Mesenchymal stem cell (in vitro differentiated cells and primary cell): ENCODE measurements around the gene NOP14.
"Not testable (repeated sequence)": the region's sequence is repeated elsewhere in the genome, so short reads cannot be mapped to it uniquely, and the experiment has no call there.

ENCODE experiments used
- DNase-seq: peaks from one replicate; pipeline ENCODE4 v3.0.0-alpha.2; 2013
- H2AFZ ChIP-seq: one replicate; pipeline ENCODE4 v1.6.1; 2013; ENCODE audit warnings: low read depth, mild to moderate bottlenecking, control low read depth, inconsistent platforms, low read length, moderate library complexity
- H2AK5ac ChIP-seq: 2 replicates; pipeline ENCODE4 v1.6.1; 2013; ENCODE audit warnings: low read length, moderate library complexity, mild to moderate bottlenecking, inconsistent platforms; ENCODE audit not compliant: severe bottlenecking
- H2BK120ac ChIP-seq: one replicate; pipeline ENCODE4 v1.6.1; 2013; ENCODE audit warnings: low read depth, mild to moderate bottlenecking, inconsistent platforms, low read length, moderate library complexity
- H2BK12ac ChIP-seq, 2 experiments: one replicate each; pipeline ENCODE4 v1.6.1; 2013; ENCODE audit warnings: inconsistent platforms in 2 of 2, low read length in 2 of 2, mild to moderate bottlenecking in 2 of 2, moderate library complexity in 2 of 2, control low read depth in 1 of 2
- H2BK15ac ChIP-seq: one replicate; pipeline ENCODE4 v1.6.1; 2013; ENCODE audit warnings: mild to moderate bottlenecking, low read depth, inconsistent platforms; ENCODE audit not compliant: poor library complexity, severe bottlenecking
- H2BK5ac ChIP-seq: 2 replicates; pipeline ENCODE4 v1.6.1; 2013; ENCODE audit warnings: low read depth, mild to moderate bottlenecking, low read length, control low read depth, inconsistent platforms; ENCODE audit not compliant: poor library complexity, severe bottlenecking
- H3K14ac ChIP-seq, 2 experiments: one replicate each; pipeline ENCODE4 v1.6.1; 2013; ENCODE audit warnings: inconsistent platforms in 2 of 2, low read length in 2 of 2, control low read depth in 1 of 2, mild to moderate bottlenecking in 1 of 2, moderate library complexity in 1 of 2
- H3K18ac ChIP-seq, 2 experiments: one replicate each; pipeline ENCODE4 v1.6.1; 2013; ENCODE audit warnings: inconsistent platforms in 2 of 2, low read length in 2 of 2, control low read depth in 1 of 2, low read depth in 1 of 2, mild to moderate bottlenecking in 1 of 2
- H3K23ac ChIP-seq, 2 experiments: one replicate each; pipeline ENCODE4 v1.6.1; 2013; ENCODE audit warnings: inconsistent platforms in 2 of 2, low read length in 2 of 2, mild to moderate bottlenecking in 2 of 2, moderate library complexity in 2 of 2, control low read depth in 1 of 2
- H3K27ac ChIP-seq: 2 replicates; pipeline ENCODE4 v1.5.1; 2013; ENCODE audit warnings: mild to moderate bottlenecking, moderate library complexity, low read length, control low read depth, inconsistent platforms; ENCODE audit not compliant: poor library complexity, severe bottlenecking
- H3K27me3 ChIP-seq, 2 experiments: 2 replicates each; pipeline versions ENCODE4 v1.6.1 to v1.7.0; 2013; ENCODE audit warnings: low read length in 2 of 2, mild to moderate bottlenecking in 2 of 2, moderate library complexity in 2 of 2, control low read depth in 1 of 2, inconsistent platforms in 1 of 2; ENCODE audit not compliant: control insufficient read depth in 1 of 2, insufficient read depth in 1 of 2
- H3K36me3 ChIP-seq, 2 experiments: 2 replicates each; pipeline versions ENCODE4 v1.6.1 to v1.7.0; 2013; ENCODE audit warnings: low read length in 2 of 2, control low read depth in 1 of 2, inconsistent platforms in 1 of 2, low read depth in 1 of 2, mild to moderate bottlenecking in 1 of 2; ENCODE audit not compliant: insufficient read depth in 2 of 2, control insufficient read depth in 1 of 2
- H3K4ac ChIP-seq, 2 experiments: one replicate each; pipeline ENCODE4 v1.6.1; 2013; ENCODE audit warnings: inconsistent platforms in 2 of 2, low read length in 2 of 2, mild to moderate bottlenecking in 2 of 2, moderate library complexity in 2 of 2, control low read depth in 1 of 2, low read depth in 1 of 2
- H3K4me1 ChIP-seq: 2 replicates; pipeline ENCODE4 v1.6.1; 2013; ENCODE audit warnings: low read depth, low read length, control low read depth; ENCODE audit not compliant: control insufficient read depth, insufficient read depth
- H3K4me2 ChIP-seq: 2 replicates; pipeline ENCODE4 v1.6.1; 2013; ENCODE audit warnings: low read length, mild to moderate bottlenecking, inconsistent platforms; ENCODE audit not compliant: poor library complexity, severe bottlenecking
- H3K4me3 ChIP-seq, 2 experiments: 2 replicates each; pipeline versions ENCODE4 v1.5.1 to v1.7.0; 2013; ENCODE audit warnings: low read length in 2 of 2, mild to moderate bottlenecking in 2 of 2, control low read depth in 1 of 2, low read depth in 1 of 2; ENCODE audit not compliant: insufficient read depth in 1 of 2
- H3K79me1 ChIP-seq: replicated peaks from 2 replicates; pipeline ENCODE4 v1.6.1; 2013; ENCODE audit warnings: mild to moderate bottlenecking, control low read depth, low read length, inconsistent platforms; ENCODE audit not compliant: poor library complexity, severe bottlenecking
- H3K9ac ChIP-seq: 2 replicates; pipeline ENCODE4 v1.7.0; 2013; ENCODE audit warnings: mild to moderate bottlenecking, low read length, moderate library complexity
- H3K9me3 ChIP-seq: 2 replicates; pipeline ENCODE4 v1.7.0; 2013; ENCODE audit warnings: mild to moderate bottlenecking, low read length; ENCODE audit not compliant: control insufficient read depth
- H4K8ac ChIP-seq: one replicate; pipeline ENCODE4 v1.6.1; 2013; ENCODE audit warnings: inconsistent platforms, mild to moderate bottlenecking, low read length, moderate library complexity
- H4K91ac ChIP-seq: one replicate; pipeline ENCODE4 v1.6.1; 2013; ENCODE audit warnings: mild to moderate bottlenecking, low read length, inconsistent platforms
- WGBS: methylation state at CpG from one replicate; pipeline ENCODE4 v1.1.7; 2013; ENCODE audit warnings: mixed read lengths; 5-methylcytosine and 5-hydroxymethylcytosine counted together

The NOP14 gene

GRCh38 chr4:2994917-2995316, 31.7 kb upstream of the NOP14 start:
- no peaks in the 10 kb centered on the region for H3K9me3 ChIP-seq
- H3K18ac ChIP-seq, result no peak overlapping the region
- peaks cover 0 to 5% of the 10 kb centered on the region in 2 experiments for H3K27me3 ChIP-seq
- no peak for DNase-seq
- no peak overlapping the region for H2BK12ac ChIP-seq
- H4K8ac ChIP-seq, result no peak overlapping the region
- H3K14ac ChIP-seq, result no peak overlapping the region
- no peak overlapping the region for H3K9ac ChIP-seq
- H4K91ac ChIP-seq, result no peak overlapping the region
- H3K79me1 ChIP-seq, result no peaks in the 10 kb centered on the region
- H2BK15ac ChIP-seq, result no peak overlapping the region
- H2BK120ac ChIP-seq, result no peak overlapping the region
- no peak overlapping the region for H2AK5ac ChIP-seq
- H2AFZ ChIP-seq, result no peak overlapping the region
- 98% methylated on average over 4 of the region's 4 CpGs for WGBS
- no peak overlapping the region for H3K27ac ChIP-seq
- no peak overlapping the region for H3K4ac ChIP-seq
- H3K4me2 ChIP-seq, result no peak overlapping the region
- H3K23ac ChIP-seq, result no peak overlapping the region
- no peak overlapping the region for H3K4me3 ChIP-seq
- H2BK5ac ChIP-seq, result no peak overlapping the region
- no peaks in the 10 kb centered on the region for H3K36me3 ChIP-seq
- no peaks in the 10 kb centered on the region for H3K4me1 ChIP-seq

- no peaks in the 10 kb centered on the region for H3K4me1 ChIP-seq
- H4K91ac ChIP-seq, result no peak overlapping the region
- H3K79me1 ChIP-seq, result no peaks in the 10 kb centered on the region
- no peak overlapping the region for H3K18ac ChIP-seq
- H2BK5ac ChIP-seq, result no peak overlapping the region
- no peak overlapping the region for H2AK5ac ChIP-seq
- no peak overlapping the region for H3K4me2 ChIP-seq
- H3K9ac ChIP-seq, result no peak overlapping the region
- no peak overlapping the region for H3K4me3 ChIP-seq
- no peak overlapping the region for H2BK12ac ChIP-seq
- no peak overlapping the region for H2BK120ac ChIP-seq
- H2BK15ac ChIP-seq, result no peak overlapping the region
- no peak for DNase-seq
- H3K27me3 ChIP-seq, result no peaks in the 10 kb centered on the region
- no peak overlapping the region for H2AFZ ChIP-seq
- no peak overlapping the region for H3K27ac ChIP-seq
- H3K14ac ChIP-seq, result no peak overlapping the region
- no peak overlapping the region for H3K4ac ChIP-seq
- H4K8ac ChIP-seq, result no peak overlapping the region
- 91% methylated on average over 4 of the region's 4 CpGs for WGBS
- no peak overlapping the region for H3K23ac ChIP-seq
- H3K36me3 ChIP-seq, result no peaks in the 10 kb centered on the region
- no peaks in the 10 kb centered on the region for H3K9me3 ChIP-seq
Measured at GRCh38 chr4:2991243-2991642, 28.0 kb upstream of the NOP14 start.

DNA sequence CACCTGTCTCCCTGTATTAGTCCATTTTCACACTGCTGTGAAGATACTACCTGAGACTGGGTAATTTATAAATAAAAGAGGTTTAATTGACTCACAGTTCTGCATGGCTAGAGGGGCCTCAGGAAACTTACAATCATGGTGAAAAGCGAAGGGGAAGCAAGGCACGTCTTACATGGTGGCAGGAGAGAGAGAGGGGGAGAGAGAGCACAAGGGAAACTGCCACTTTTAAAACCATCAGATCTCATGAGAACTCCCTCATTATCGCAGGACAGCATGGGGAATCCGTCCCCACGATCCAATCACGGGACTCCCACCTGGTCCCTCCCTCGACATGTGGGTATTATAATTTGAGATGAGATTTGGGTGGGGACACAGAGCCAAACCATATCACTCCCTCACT, 20.5 kb upstream of the NOP14 start:
- not testable (repeated sequence) for H3K18ac ChIP-seq, H2BK5ac ChIP-seq, H3K9ac ChIP-seq, H2AK5ac ChIP-seq, H3K4me1 ChIP-seq, H3K79me1 ChIP-seq, H4K91ac ChIP-seq, DNase-seq, H3K4ac ChIP-seq, H3K4me2 ChIP-seq, H2AFZ ChIP-seq, H3K36me3 ChIP-seq, H2BK12ac ChIP-seq, H4K8ac ChIP-seq, H3K23ac ChIP-seq, H3K14ac ChIP-seq, H2BK120ac ChIP-seq, H2BK15ac ChIP-seq, H3K4me3 ChIP-seq, H3K9me3 ChIP-seq, H3K27ac ChIP-seq
- H3K27me3 ChIP-seq, result peaks cover 0 to 39% of the 10 kb centered on the region in 2 experiments
- 81% methylated on average over 5 of the region's 7 CpGs for WGBS

GRCh38 chr4:2982012-2982411, 18.8 kb upstream of the NOP14 start:
- peaks cover 4% of the 10 kb centered on the region for H3K4me1 ChIP-seq
- H3K4ac ChIP-seq, result no peak overlapping the region
- H2BK15ac ChIP-seq, result no peak overlapping the region
- H3K9me3 ChIP-seq, result peaks cover 3% of the 10 kb centered on the region
- H4K91ac ChIP-seq, result no peak overlapping the region
- H3K27ac ChIP-seq, result no peak overlapping the region
- no peak overlapping the region for H2AK5ac ChIP-seq
- no peak overlapping the region for H3K23ac ChIP-seq
- H3K36me3 ChIP-seq, result no peaks in the 10 kb centered on the region
- H3K79me1 ChIP-seq, result no peaks in the 10 kb centered on the region
- no peak overlapping the region for H3K9ac ChIP-seq
- no peak overlapping the region for H3K4me2 ChIP-seq
- H4K8ac ChIP-seq, result no peak overlapping the region
- no peak for DNase-seq
- H3K4me3 ChIP-seq, result no peak overlapping the region
- H2AFZ ChIP-seq, result no peak overlapping the region
- no peak overlapping the region for H3K18ac ChIP-seq
- 82% methylated on average over 4 of the region's 4 CpGs for WGBS
- no peak overlapping the region for H2BK5ac ChIP-seq
- H3K14ac ChIP-seq, result peak overlapping the region in 1 of 2 experiments; percentile 42
- H3K27me3 ChIP-seq, result peaks cover 0 to 39% of the 10 kb centered on the region in 2 experiments
- H2BK120ac ChIP-seq, result no peak overlapping the region
- H2BK12ac ChIP-seq, result no peak overlapping the region
